ENCODE results near the gene GPR132.
"Not testable (repeated sequence)": the region's sequence is repeated elsewhere in the genome, so short reads cannot be mapped to it uniquely, and the experiment has no call there.

The GPR132 gene

DNA sequence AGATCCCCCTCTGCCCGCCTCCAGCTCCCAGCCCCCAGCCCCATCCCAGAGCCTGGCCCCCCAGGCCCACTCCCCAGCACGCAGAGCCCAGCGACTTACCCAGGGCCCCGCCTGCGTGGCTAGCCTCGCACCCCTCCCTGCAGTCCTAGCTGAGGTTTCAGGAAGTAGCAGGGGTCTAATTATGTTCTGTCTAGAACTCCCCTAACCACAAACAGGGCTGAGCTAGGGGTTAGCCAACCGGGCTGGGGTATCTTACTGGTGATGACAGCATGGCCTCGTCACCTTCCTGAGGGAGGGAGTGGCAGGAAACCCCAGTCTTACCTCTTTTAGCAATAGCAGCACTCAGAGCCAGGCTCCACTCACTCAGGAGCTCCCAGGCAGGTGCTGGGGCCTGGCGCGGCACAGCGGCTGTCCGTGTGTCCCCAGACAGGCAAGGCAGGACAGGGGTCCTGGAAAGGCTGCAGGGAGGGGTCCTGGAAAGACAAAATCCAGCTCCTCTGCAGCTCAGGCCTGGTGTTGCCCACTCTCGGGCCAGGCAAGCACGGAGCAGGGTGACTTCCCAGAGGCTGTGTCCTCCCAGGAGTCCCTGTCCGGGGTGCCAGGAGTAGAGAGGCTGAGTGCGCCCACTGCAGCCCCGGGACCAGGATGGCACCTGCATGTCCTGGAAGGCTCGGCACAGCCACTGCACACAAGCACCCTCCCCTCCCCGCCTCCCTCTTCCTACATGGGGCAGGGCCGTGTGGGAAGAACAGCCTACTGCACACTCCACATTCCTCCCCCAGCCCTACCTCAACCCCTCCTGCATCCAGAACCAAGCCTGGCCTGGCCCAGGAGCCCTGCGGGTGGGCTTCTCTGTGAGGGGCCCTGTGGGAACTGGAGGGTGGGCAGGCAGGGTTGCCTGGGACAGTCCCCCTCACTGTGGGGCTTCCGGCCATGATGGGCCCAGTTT is at the start of gene GPR132:
TSS of gene GPR132 (minus strand) at position 151 of the 949 bp plus-strand sequence. CDS start 10,010 bp downstream, outside the sequence.
- Histone ChIP-seq H3K4me1 (no peaks in the 10 kb centered on the region), H2AFZ (no peak within 1 kb of the TSS), H3K9me3 (ENCODE audit: control insufficient read depth, low read length) (no peaks in the 10 kb centered on the region), H3K27me3 (ENCODE audit: control insufficient read depth, insufficient read depth, low read length) (no peaks in the 10 kb centered on the region), H3K36me3 (ENCODE audit: control insufficient read depth, insufficient read depth, low read length) (no peaks in the 10 kb centered on the region), H3K9ac (no peak within 1 kb of the TSS), H3K27ac (peak within 1 kb of the TSS; percentile 11), H3K79me2 (no peaks in the 10 kb centered on the region), H3K4me2 (ENCODE audit: low read length) (no peak within 1 kb of the TSS), H3K4me3 (ENCODE audit: low read depth, low read length) (peak within 1 kb of the TSS; percentile 4)
- no peak for TF ChIP-seq CTCF (IDR thresholded peaks at IDR 0.05)

DNA sequence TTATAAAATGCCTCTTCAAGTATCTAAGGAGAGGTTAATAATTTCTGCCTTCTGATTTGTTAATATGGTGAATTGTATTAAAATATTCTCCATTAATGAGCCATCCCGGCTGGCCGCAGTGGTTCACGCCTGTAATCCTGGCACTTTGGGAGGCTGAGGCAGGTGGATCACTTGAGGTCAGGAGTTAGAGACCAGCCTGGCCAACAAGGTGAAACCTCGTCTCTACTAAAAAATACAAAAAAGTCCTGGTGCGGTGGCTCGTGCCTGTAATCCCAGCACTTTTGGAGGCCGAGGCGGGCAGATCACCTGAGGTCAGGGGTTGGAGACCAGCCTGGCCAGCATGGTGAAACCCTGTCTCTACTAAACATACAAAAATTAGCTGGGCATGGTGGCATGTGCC is 44.0 kb upstream of the GPR132 start:
- not testable (repeated sequence) for H3K79me2 ChIP-seq; H3K4me1 ChIP-seq; H3K27me3 ChIP-seq (ENCODE audit: control insufficient read depth, insufficient read depth, low read length); H3K9ac ChIP-seq; H3K36me3 ChIP-seq (ENCODE audit: control insufficient read depth, insufficient read depth, low read length); H2AFZ ChIP-seq; H3K9me3 ChIP-seq (ENCODE audit: control insufficient read depth, low read length); H3K27ac ChIP-seq; H3K4me3 ChIP-seq (ENCODE audit: low read depth, low read length); H3K4me2 ChIP-seq (ENCODE audit: low read length)

DNA sequence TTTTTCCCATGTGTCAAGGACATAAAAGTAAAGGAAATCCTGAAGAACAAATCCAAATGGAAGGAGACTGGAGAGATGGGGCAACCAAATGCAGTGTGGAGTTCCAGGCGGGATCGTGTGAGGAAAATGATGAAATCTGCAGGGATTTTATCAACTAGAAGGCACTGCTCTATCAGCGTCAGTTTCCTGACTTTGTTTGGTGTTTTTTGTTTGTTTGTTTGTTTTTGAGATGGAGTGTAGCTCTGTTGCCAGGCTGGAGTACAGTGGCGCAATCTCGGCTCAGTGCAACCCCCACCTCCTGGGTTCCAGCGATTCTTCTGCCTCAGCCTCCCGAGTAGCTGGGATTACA is 43.3 kb upstream of the GPR132 start:
- Histone ChIP-seq H3K9me3 (ENCODE audit: control insufficient read depth, low read length) (no peaks in the 10 kb centered on the region), H3K79me2 (no peaks in the 10 kb centered on the region), H3K4me1 (no peaks in the 10 kb centered on the region), H3K9ac (no peak overlapping the region), H3K4me3 (ENCODE audit: low read depth, low read length) (no peak overlapping the region), H3K27ac (no peak overlapping the region), H3K36me3 (ENCODE audit: control insufficient read depth, insufficient read depth, low read length) (no peaks in the 10 kb centered on the region), H3K27me3 (ENCODE audit: control insufficient read depth, insufficient read depth, low read length) (no peaks in the 10 kb centered on the region), H2AFZ (no peak overlapping the region), H3K4me2 (ENCODE audit: low read length) (no peak overlapping the region)
- TF ChIP-seq CTCF (IDR thresholded peaks at IDR 0.05) = no peak

DNA sequence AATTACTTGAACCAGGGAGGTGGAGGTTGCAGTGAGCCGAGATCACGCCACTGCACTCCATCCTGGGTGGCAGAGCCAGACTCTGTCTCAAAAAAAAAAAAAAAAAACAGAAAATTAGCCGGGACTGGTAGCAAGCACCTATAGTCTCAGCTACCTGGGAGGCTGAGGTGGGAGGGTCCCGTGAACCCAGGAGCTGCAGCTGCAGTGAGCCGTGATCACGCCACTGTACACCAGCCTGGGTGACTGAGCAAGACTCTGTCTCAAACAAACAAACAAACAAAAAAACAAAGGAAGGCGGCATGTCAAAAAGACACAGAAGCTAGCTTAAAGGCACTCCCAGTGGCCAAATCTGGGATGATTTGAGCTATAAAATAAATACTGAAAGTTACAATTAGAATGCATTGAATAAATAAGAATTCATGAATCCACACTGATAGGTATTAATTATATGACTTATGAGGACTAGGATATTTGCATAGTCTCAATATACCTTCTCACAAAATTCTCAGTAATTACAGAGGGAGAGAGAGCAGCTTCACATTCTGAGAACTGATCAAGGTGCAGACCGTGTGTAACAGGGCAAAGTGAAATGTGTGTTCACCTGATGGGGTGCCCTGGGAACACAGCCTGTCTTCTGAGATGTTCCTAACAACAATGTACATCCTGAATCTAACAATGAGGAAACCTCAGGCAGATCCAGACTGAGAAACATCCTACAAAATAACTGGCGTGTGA is 42.7 kb upstream of the GPR132 start:
- no peak overlapping the region for H3K27ac ChIP-seq
- H3K4me2 ChIP-seq (ENCODE audit: low read length) = no peak overlapping the region
- TF ChIP-seq CTCF (IDR thresholded peaks at IDR 0.05) = no peak
- no peaks in the 10 kb centered on the region for H3K9me3 ChIP-seq (ENCODE audit: control insufficient read depth, low read length)
- no peak overlapping the region for H3K4me3 ChIP-seq (ENCODE audit: low read depth, low read length)
- H3K79me2 ChIP-seq = no peaks in the 10 kb centered on the region
- no peak overlapping the region for H2AFZ ChIP-seq
- no peaks in the 10 kb centered on the region for H3K36me3 ChIP-seq (ENCODE audit: control insufficient read depth, insufficient read depth, low read length)
- no peak overlapping the region for H3K9ac ChIP-seq
- H3K4me1 ChIP-seq = no peaks in the 10 kb centered on the region
- no peaks in the 10 kb centered on the region for H3K27me3 ChIP-seq (ENCODE audit: control insufficient read depth, insufficient read depth, low read length)

GRCh38 chr14:105107351-105107750 is 42.1 kb upstream of the GPR132 start:
- H3K4me2 ChIP-seq (ENCODE audit: low read length) = no peak overlapping the region
- H3K27me3 ChIP-seq (ENCODE audit: control insufficient read depth, insufficient read depth, low read length) = no peaks in the 10 kb centered on the region
- no peak overlapping the region for H3K27ac ChIP-seq
- no peaks in the 10 kb centered on the region for H3K36me3 ChIP-seq (ENCODE audit: control insufficient read depth, insufficient read depth, low read length)
- H3K4me3 ChIP-seq (ENCODE audit: low read depth, low read length) = no peak overlapping the region
- no peak for TF ChIP-seq CTCF (IDR thresholded peaks at IDR 0.05)
- H3K4me1 ChIP-seq = no peaks in the 10 kb centered on the region
- no peaks in the 10 kb centered on the region for H3K79me2 ChIP-seq
- H3K9me3 ChIP-seq (ENCODE audit: control insufficient read depth, low read length) = no peaks in the 10 kb centered on the region
- H3K9ac ChIP-seq = no peak overlapping the region
- H2AFZ ChIP-seq = no peak overlapping the region
